ENCODE data around the gene SHC2. TPM values are rescaled to one million over a fixed set of nuclear protein-coding genes. Genes with fewer than 3 reads are reported as not detected.

The SHC2 gene
- total RNA-seq, 1 donor from 2014 or later, result 29.1 TPM

GRCh38 chr19:472005-472858, 11.4 kb upstream of the SHC2 start:
- DNase-seq (ENCODE audit: low spot score), result no peak

GRCh38 chr19:470701-471100, 9.9 kb upstream of the SHC2 start:
- no peak for DNase-seq (ENCODE audit: low spot score)

GRCh38 chr19:469833-470232, 9.0 kb upstream of the SHC2 start:
- no peak for DNase-seq (ENCODE audit: low spot score)

GRCh38 chr19:468587-469256, 7.9 kb upstream of the SHC2 start:
- no peak for DNase-seq (ENCODE audit: low spot score)

- no peak for DNase-seq (ENCODE audit: low spot score)
These were observed 6.7 kb upstream of the SHC2 start for GRCh38 chr19:467554-467953.

GRCh38 chr19:465056-465816, 4.4 kb upstream of the SHC2 start:
- DNase-seq (ENCODE audit: low spot score), result no peak

- no peak for DNase-seq (ENCODE audit: low spot score)
These were observed 3.3 kb upstream of the SHC2 start for GRCh38 chr19:464208-464545.

- DNase-seq (ENCODE audit: low spot score), result no peak
These were observed 2.8 kb upstream of the SHC2 start for GRCh38 chr19:463483-464207.

GRCh38 chr19:461721-462551, 1.1 kb upstream of the SHC2 start:
- no peak for DNase-seq (ENCODE audit: low spot score)

GRCh38 chr19:459724-460511, 915 bp downstream of the SHC2 start:
- no peak for DNase-seq (ENCODE audit: low spot score)

- DNase-seq (ENCODE audit: low spot score), result no peak
These were observed 2.5 kb downstream of the SHC2 start for GRCh38 chr19:458091-459042.

GRCh38 chr19:457636-458035, 3.2 kb downstream of the SHC2 start:
- no peak for DNase-seq (ENCODE audit: low spot score)

- no peak for DNase-seq (ENCODE audit: low spot score)
These were observed 4.2 kb downstream of the SHC2 start for GRCh38 chr19:456547-457110.

GRCh38 chr19:455851-456546, 4.8 kb downstream of the SHC2 start:
- DNase-seq (ENCODE audit: low spot score), result no peak

- no peak for DNase-seq (ENCODE audit: low spot score)
These were observed 5.7 kb downstream of the SHC2 start for GRCh38 chr19:455031-455705.

- no peak for DNase-seq (ENCODE audit: low spot score)
These were observed 7.2 kb downstream of the SHC2 start for GRCh38 chr19:453606-454005.

GRCh38 chr19:452829-453228, 8.0 kb downstream of the SHC2 start:
- no peak for DNase-seq (ENCODE audit: low spot score)

All from mesenteric fat pad (tissue), 1 donor.